HG03342 (cell line): ENCODE data around the gene PIGO.

ENCODE experiments used
- ATAC-seq: cut with Tn5 transposase; IDR thresholded peaks from one replicate; pipeline ENCODE4 v1.9.1; 2021; ENCODE audit warnings: mild to moderate bottlenecking, moderate library complexity; ENCODE audit not compliant: unreplicated experiment

The PIGO gene

GRCh38 chr9:35072461-35073278 is 23.7 kb downstream of the PIGO start, which contains the start of gene VCP:
Gene VCP (minus strand): TSS chr9:35072625. CDS start chr9:35072353, 272 bp downstream.
- peak; percentile 83 for ATAC-seq

- ATAC-seq, result peak; percentile 51
These were observed 24.5 kb downstream of the PIGO start for GRCh38 chr9:35071814-35072460.

GRCh38 chr9:35070823-35071813 is 25.3 kb downstream of the PIGO start:
- ATAC-seq, result no peak

- ATAC-seq, result no peak
These were observed 27.4 kb downstream of the PIGO start for GRCh38 chr9:35069020-35069419.

- ATAC-seq, result no peak
These were observed 29.3 kb downstream of the PIGO start for GRCh38 chr9:35067056-35067455.

GRCh38 chr9:35060548-35061207 is 35.7 kb downstream of the PIGO start:
- ATAC-seq, result no peak

- ATAC-seq, result no peak
These were observed 37.0 kb downstream of the PIGO start for GRCh38 chr9:35059438-35059837.

- no peak for ATAC-seq
These were observed 39.1 kb downstream of the PIGO start for GRCh38 chr9:35057271-35057620.

GRCh38 chr9:35056571-35057270 is 39.7 kb downstream of the PIGO start:
- no peak for ATAC-seq

- ATAC-seq, result no peak
These were observed 41.3 kb downstream of the PIGO start for GRCh38 chr9:35054871-35055644.

- no peak for ATAC-seq
These were observed 42.1 kb downstream of the PIGO start for GRCh38 chr9:35054185-35054835.

GRCh38 chr9:35051069-35051967 is 45.1 kb downstream of the PIGO start:
- no peak for ATAC-seq

GRCh38 chr9:35048511-35048910 is 47.9 kb downstream of the PIGO start:
- ATAC-seq, result no peak

GRCh38 chr9:35044071-35044470 is 52.3 kb downstream of the PIGO start:
- ATAC-seq, result no peak

GRCh38 chr9:35042891-35043545 is 53.4 kb downstream of the PIGO start:
- no peak for ATAC-seq

GRCh38 chr9:35042081-35042604 is 54.2 kb downstream of the PIGO start:
- no peak for ATAC-seq
